Loucy (cell line): ENCODE measurements around the gene HIC1.

Experiments
- CTCF ChIP-seq: fragments of 200-600 bp; sonication (generic); conservative IDR thresholded peaks from 2 replicates; pipeline ENCODE4 v1.5.1; 2014; ENCODE audit warnings: mild to moderate bottlenecking, antibody characterized with exemption, low read length
- EZH2phosphoT487 ChIP-seq: fragments of 200-600 bp; IDR thresholded peaks from 2 replicates; pipeline ENCODE4 v1.6.1; 2018; ENCODE audit warnings: antibody characterized with exemption, mild to moderate bottlenecking, moderate library complexity, borderline replicate concordance

- no peak for TF ChIP-seq CTCF
- TF ChIP-seq EZH2phosphoT487, result no peak
Observed at GRCh38 chr17:2084036-2084765, 29.3 kb downstream of the HIC1 start.
